Natural killer cell (primary cell): Measurements from ENCODE around the gene ARL3. TPM values are rescaled to one million over a fixed set of nuclear protein-coding genes. Genes with fewer than 3 reads are reported as not detected.

Source experiments
- ATAC-seq, 3 donors: fragments of 150-1000 bp in 2 of 3; fragments of 200-7000 bp in 1 of 3; cut with Tn5 transposase; 1 replicate in 1 of 3; 2 replicates in 2 of 3; pipeline ENCODE4 v1.10.0; 2021; ENCODE audit warnings: mild to moderate bottlenecking in 2 of 3, moderate library complexity in 2 of 3
- DNase-seq, 2 donors: peaks; one replicate each; pipeline versions ENCODE4 v3.0.0 to v3.0.0-alpha.2; 2013 to 2021; ENCODE audit warnings: mixed read lengths in 1 of 2
- H3K27ac ChIP-seq: one replicate; pipeline ENCODE4 v1.5.1; 2013; ENCODE audit warnings: mild to moderate bottlenecking, low read length
- H3K27me3 ChIP-seq: one replicate; pipeline ENCODE4 v1.6.1; 2013; ENCODE audit warnings: low read length; ENCODE audit not compliant: control insufficient read depth, insufficient read depth
- H3K36me3 ChIP-seq: one replicate; pipeline ENCODE4 v1.6.1; 2013; ENCODE audit warnings: low read length; ENCODE audit not compliant: control insufficient read depth, insufficient read depth
- H3K4me1 ChIP-seq: one replicate; pipeline ENCODE4 v1.6.1; 2013; ENCODE audit warnings: low read length; ENCODE audit not compliant: control insufficient read depth, insufficient read depth
- H3K4me3 ChIP-seq: one replicate; pipeline ENCODE4 v1.5.1; 2013; ENCODE audit warnings: low read length
- H3K9me3 ChIP-seq: one replicate; pipeline ENCODE4 v1.6.1; 2013; ENCODE audit warnings: low read length; ENCODE audit not compliant: control insufficient read depth, insufficient read depth
- H3K27ac Mint-ChIP-seq, 2 donors: one replicate each; pipeline ENCODE4 v1.8.0; 2022; ENCODE audit warnings: mild to moderate bottlenecking in 2 of 2, mixed read lengths in 2 of 2, moderate library complexity in 1 of 2
- H3K27me3 Mint-ChIP-seq, 2 donors: one replicate each; pipeline ENCODE4 v1.8.0; 2022; ENCODE audit warnings: low read depth in 2 of 2, mixed read lengths in 2 of 2
- H3K36me3 Mint-ChIP-seq: one replicate; pipeline ENCODE4 v1.8.0; 2022; ENCODE audit warnings: mixed read lengths
- H3K4me1 Mint-ChIP-seq, 2 donors: one replicate each; pipeline ENCODE4 v1.8.0; 2022; ENCODE audit warnings: mixed read lengths in 2 of 2
- H3K4me3 Mint-ChIP-seq: one replicate; pipeline ENCODE4 v1.8.0; 2022; ENCODE audit warnings: mild to moderate bottlenecking, moderate library complexity, mixed read lengths
- H3K9me3 Mint-ChIP-seq, 2 donors: one replicate each; pipeline ENCODE4 v1.8.0; 2022; ENCODE audit warnings: mixed read lengths in 2 of 2
- WGBS: methylation state at CpG from one replicate; pipeline ENCODE4 v1.1.7; 2013; ENCODE audit warnings: missing lambda C conversion rate; ENCODE audit not compliant: insufficient coverage; 5-methylcytosine and 5-hydroxymethylcytosine counted together
- intact Hi-C: fragments of 100-400 bp; cut with micrococcal nuclease; formaldehyde crosslinking; loops from one replicate; pipeline ENCODE4 v1.14.2; 2022
- total RNA-seq, 4 donors: library from RNA; stranded (reverse); fragments of 120-200 nt in 1 of 4; gene quantifications; one replicate each; pipeline versions ENCODE4 v1.2.3 to v1.2.4, GENCODE V29; 2013 to 2022
- TF ChIP-seq, protein P1 (sequence below): fragments of 200-600 bp; IDR thresholded peaks from one replicate; pipeline ENCODE4 v1.8.0; 2022; ENCODE audit warnings: antibody characterized with exemption

Gene ARL3
- total RNA-seq, 3 donors from 2014 or later (not counting 1 experiment from before 2014, with no cell fraction given), result 1.4 to 1.7 (median 1.5) TPM

DNA sequence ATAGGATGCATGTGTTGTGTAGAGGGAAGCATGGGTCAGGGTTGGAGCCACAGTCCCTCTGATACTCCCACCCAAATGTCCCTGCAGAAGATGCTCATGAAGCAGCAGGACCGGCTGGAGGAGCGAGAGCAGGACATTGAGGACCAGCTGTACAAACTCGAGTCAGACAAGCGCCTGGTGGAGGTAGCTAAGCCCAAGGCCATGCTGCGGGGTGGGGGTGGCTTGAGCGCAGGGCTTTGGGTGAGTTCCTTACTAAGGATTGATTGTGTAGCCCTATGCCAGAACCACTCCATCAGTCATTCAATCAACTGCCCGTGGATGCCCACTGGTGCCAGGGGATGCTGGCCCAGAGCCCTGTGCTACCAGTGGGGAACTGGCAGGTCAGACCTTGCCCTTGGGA lies 59.6 kb downstream of the ARL3 start:
- intact Hi-C loops, result no loop called here
- Histone ChIP-seq H3K9me3 (no peaks in the 10 kb centered on the region), H3K27ac (no peak overlapping the region), H3K27me3 (no peaks in the 10 kb centered on the region), H3K4me3 (no peak overlapping the region), H3K36me3 (peaks cover 49% of the 10 kb centered on the region), H3K4me1 (peaks cover 68% of the 10 kb centered on the region)
- Mint-ChIP-seq H3K4me3 (no peak overlapping the region), H3K4me1 (peaks cover 56 to 70% of the 10 kb centered on the region in 2 donors), H3K27me3 (no peaks in the 10 kb centered on the region), H3K27ac (peak overlapping the region; percentile 99), H3K36me3 (no peaks in the 10 kb centered on the region), H3K9me3 (no peaks in the 10 kb centered on the region)
- WGBS, result 95% methylated on average over 7 of the region's 7 CpGs
- no peak for DNase-seq
- ATAC-seq, result no peak
- TF ChIP-seq, protein P1, sequence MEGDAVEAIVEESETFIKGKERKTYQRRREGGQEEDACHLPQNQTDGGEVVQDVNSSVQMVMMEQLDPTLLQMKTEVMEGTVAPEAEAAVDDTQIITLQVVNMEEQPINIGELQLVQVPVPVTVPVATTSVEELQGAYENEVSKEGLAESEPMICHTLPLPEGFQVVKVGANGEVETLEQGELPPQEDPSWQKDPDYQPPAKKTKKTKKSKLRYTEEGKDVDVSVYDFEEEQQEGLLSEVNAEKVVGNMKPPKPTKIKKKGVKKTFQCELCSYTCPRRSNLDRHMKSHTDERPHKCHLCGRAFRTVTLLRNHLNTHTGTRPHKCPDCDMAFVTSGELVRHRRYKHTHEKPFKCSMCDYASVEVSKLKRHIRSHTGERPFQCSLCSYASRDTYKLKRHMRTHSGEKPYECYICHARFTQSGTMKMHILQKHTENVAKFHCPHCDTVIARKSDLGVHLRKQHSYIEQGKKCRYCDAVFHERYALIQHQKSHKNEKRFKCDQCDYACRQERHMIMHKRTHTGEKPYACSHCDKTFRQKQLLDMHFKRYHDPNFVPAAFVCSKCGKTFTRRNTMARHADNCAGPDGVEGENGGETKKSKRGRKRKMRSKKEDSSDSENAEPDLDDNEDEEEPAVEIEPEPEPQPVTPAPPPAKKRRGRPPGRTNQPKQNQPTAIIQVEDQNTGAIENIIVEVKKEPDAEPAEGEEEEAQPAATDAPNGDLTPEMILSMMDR, result no peak

GRCh38 chr10:102653060-102653459 lies 61.1 kb downstream of the ARL3 start:
- no peaks in the 10 kb centered on the region for H3K36me3 Mint-ChIP-seq
- H3K9me3 ChIP-seq, result no peaks in the 10 kb centered on the region
- H3K27ac Mint-ChIP-seq, result peak overlapping the region; percentile 99
- 88% methylated on average over 1 of the region's 1 CpG for WGBS
- TF ChIP-seq, protein P1, result no peak
- DNase-seq (no peak), ATAC-seq (peak in 2 of 3 donors; percentile 24 to 46)
- peak overlapping the region; percentile 64 for H3K27ac ChIP-seq
- peak overlapping the region; percentile 81 for H3K4me3 Mint-ChIP-seq
- H3K9me3 Mint-ChIP-seq, result no peaks in the 10 kb centered on the region
- intact Hi-C loops, result no loop called here
- H3K36me3 ChIP-seq, result peaks cover 39% of the 10 kb centered on the region
- peaks cover 66 to 78% of the 10 kb centered on the region in 2 donors for H3K4me1 Mint-ChIP-seq
- H3K27me3 Mint-ChIP-seq, result no peaks in the 10 kb centered on the region
- no peaks in the 10 kb centered on the region for H3K27me3 ChIP-seq
- H3K4me1 ChIP-seq, result peaks cover 76% of the 10 kb centered on the region
- H3K4me3 ChIP-seq, result no peak overlapping the region

GRCh38 chr10:102652170-102652916 lies 61.9 kb downstream of the ARL3 start:
- 47% methylated on average over 12 of the region's 12 CpGs for WGBS
- Histone ChIP-seq H3K9me3 (no peaks in the 10 kb centered on the region), H3K27me3 (no peaks in the 10 kb centered on the region), H3K36me3 (peaks cover 35% of the 10 kb centered on the region), H3K4me1 (peaks cover 79% of the 10 kb centered on the region), H3K4me3 (no peak overlapping the region), H3K27ac (peak overlapping the region; percentile 73)
- Mint-ChIP-seq H3K4me3 (peak overlapping the region; percentile 81), H3K27ac (peak overlapping the region; percentile 99), H3K9me3 (no peaks in the 10 kb centered on the region), H3K36me3 (no peaks in the 10 kb centered on the region), H3K4me1 (peaks cover 73 to 78% of the 10 kb centered on the region in 2 donors), H3K27me3 (no peaks in the 10 kb centered on the region)
- intact Hi-C loops, result no loop called here
- DNase-seq (no peak), ATAC-seq (peak in 2 of 3 donors; percentile 46 to 47)
- TF ChIP-seq, protein P1, result no peak
